ENCODE results near the gene KLRF2. TPM values are rescaled to one million over a fixed set of nuclear protein-coding genes. Genes with fewer than 3 reads are reported as not detected.

The KLRF2 gene
- total RNA-seq, 1 experiment from 2014 or later, result not detected

Other genes starting within 250 kb of the KLRF2 start
- 2.9 and 3.3 TPM in 2 replicates for gene CLEC2D, start 211.8 kb upstream of the KLRF2 start, total RNA-seq (2014; rRNA removed)
- not detected in 2 replicates for gene CLECL1, start 148.4 kb upstream of the KLRF2 start, total RNA-seq (2014; rRNA removed)
- 0.75 TPM in 1 of 2 replicates, not detected in the other for gene CD69, start 120.6 kb upstream of the KLRF2 start, total RNA-seq (2014; rRNA removed)
- not detected in 2 replicates for gene KLRF1, start 54.0 kb upstream of the KLRF2 start, total RNA-seq (2014; rRNA removed)
- not detected in 2 replicates for gene CLEC2B, start 12.1 kb upstream of the KLRF2 start, total RNA-seq (2014; rRNA removed)
- not detected in 2 replicates for gene CLEC2A, start 50.9 kb downstream of the KLRF2 start, total RNA-seq (2014; rRNA removed)
- gene CLEC12A, start 89.9 kb downstream of the KLRF2 start, total RNA-seq (2014; rRNA removed), result not detected in 2 replicates
- not detected in 2 replicates for gene CLEC1B, start 117.6 kb downstream of the KLRF2 start, total RNA-seq (2014; rRNA removed)
- not detected in 2 replicates for gene CLEC12B, start 129.1 kb downstream of the KLRF2 start, total RNA-seq (2014; rRNA removed)
- gene CLEC9A, start 149.2 kb downstream of the KLRF2 start, total RNA-seq (2014; rRNA removed), result not detected in 2 replicates
- gene CLEC1A, start 217.5 kb downstream of the KLRF2 start, total RNA-seq (2014; rRNA removed), result not detected in 2 replicates
- gene CLEC7A, start 248.7 kb downstream of the KLRF2 start, total RNA-seq (2014; rRNA removed), result 0.40 TPM in 1 of 2 replicates, not detected in the other